ENCODE measurements around the gene GYPC.

DNA sequence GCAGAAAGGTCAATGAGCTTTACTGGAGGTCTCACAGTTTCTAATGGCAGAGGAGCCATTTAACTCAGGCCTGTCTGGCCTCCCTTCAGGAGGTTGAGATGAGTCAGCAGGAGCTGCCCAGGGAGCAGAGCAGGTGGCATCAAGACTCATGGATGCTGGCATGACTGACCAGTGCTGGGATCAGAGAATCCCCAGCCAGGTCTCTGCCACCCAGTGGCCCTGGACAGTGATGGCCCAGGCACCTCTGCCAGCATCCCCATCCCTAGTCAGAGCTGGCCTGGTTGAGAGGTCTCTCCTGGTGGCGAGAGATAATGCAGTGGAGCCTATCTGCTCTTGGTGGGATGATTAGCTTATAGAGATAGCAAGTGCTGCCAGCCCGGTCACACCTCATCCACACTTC, 43.1 kb downstream of the GYPC start:
- TF ChIP-seq, protein P1, sequence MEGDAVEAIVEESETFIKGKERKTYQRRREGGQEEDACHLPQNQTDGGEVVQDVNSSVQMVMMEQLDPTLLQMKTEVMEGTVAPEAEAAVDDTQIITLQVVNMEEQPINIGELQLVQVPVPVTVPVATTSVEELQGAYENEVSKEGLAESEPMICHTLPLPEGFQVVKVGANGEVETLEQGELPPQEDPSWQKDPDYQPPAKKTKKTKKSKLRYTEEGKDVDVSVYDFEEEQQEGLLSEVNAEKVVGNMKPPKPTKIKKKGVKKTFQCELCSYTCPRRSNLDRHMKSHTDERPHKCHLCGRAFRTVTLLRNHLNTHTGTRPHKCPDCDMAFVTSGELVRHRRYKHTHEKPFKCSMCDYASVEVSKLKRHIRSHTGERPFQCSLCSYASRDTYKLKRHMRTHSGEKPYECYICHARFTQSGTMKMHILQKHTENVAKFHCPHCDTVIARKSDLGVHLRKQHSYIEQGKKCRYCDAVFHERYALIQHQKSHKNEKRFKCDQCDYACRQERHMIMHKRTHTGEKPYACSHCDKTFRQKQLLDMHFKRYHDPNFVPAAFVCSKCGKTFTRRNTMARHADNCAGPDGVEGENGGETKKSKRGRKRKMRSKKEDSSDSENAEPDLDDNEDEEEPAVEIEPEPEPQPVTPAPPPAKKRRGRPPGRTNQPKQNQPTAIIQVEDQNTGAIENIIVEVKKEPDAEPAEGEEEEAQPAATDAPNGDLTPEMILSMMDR (IDR thresholded peaks at IDR 0.05; ENCODE audit: low read length), result no peak
- no peak for TF ChIP-seq EZH2 (IDR thresholded peaks at IDR 0.05; ENCODE audit: borderline replicate concordance, low read length)
